Activated T-helper 1 cell treated with anti-CD3 and anti-CD28 coated beads, Interleukin-12 subunit alpha, Interleukin-12 subunit beta, Interleukin-2, Interleukin-4 antibody, amounts not matched to agents 30 ng/mL and 10 ng/mL and 1 ng/mL, durations not matched to agents 14 hours and 24 hours and 36 hours (primary cell): Measurements from ENCODE around the gene GPR15LG. TPM values are rescaled to one million over a fixed set of nuclear protein-coding genes. Genes with fewer than 3 reads are reported as not detected.
"Not testable (repeated sequence)": the region's sequence is repeated elsewhere in the genome, so short reads cannot be mapped to it uniquely, and the experiment has no call there.

Experiments used
- DNase-seq: peaks from one replicate; pipeline ENCODE4 v3.0.0; 2021; ENCODE audit warnings: low spot score
- H3K27ac Mint-ChIP-seq: one replicate; pipeline ENCODE4 v1.8.0; 2021; ENCODE audit warnings: mild to moderate bottlenecking, mixed read lengths
- H3K27me3 Mint-ChIP-seq: one replicate; pipeline ENCODE4 v1.8.0; 2022; ENCODE audit warnings: mild to moderate bottlenecking, moderate library complexity, mixed read lengths; ENCODE audit not compliant: insufficient read depth
- H3K36me3 Mint-ChIP-seq: one replicate; pipeline ENCODE4 v1.8.0; 2021; ENCODE audit warnings: low read depth, mixed read lengths
- H3K4me1 Mint-ChIP-seq: one replicate; pipeline ENCODE4 v1.8.0; 2021; ENCODE audit warnings: low read depth, mixed read lengths
- H3K4me3 Mint-ChIP-seq: one replicate; pipeline ENCODE4 v1.8.0; 2021; ENCODE audit warnings: mild to moderate bottlenecking, moderate library complexity, mixed read lengths
- H3K9me3 Mint-ChIP-seq: one replicate; pipeline ENCODE4 v1.8.0; 2021; ENCODE audit warnings: mixed read lengths
- intact Hi-C: fragments of 100-400 bp; cut with micrococcal nuclease; formaldehyde crosslinking; loops from one replicate; pipeline ENCODE4 v1.15.1; 2024
- total RNA-seq: library from RNA; stranded (reverse); gene quantifications from 2 replicates; pipeline ENCODE4 v1.2.3, GENCODE V29; 2022

The GPR15LG gene
- total RNA-seq, 1 donor from 2014 or later, result not detected

DNA sequence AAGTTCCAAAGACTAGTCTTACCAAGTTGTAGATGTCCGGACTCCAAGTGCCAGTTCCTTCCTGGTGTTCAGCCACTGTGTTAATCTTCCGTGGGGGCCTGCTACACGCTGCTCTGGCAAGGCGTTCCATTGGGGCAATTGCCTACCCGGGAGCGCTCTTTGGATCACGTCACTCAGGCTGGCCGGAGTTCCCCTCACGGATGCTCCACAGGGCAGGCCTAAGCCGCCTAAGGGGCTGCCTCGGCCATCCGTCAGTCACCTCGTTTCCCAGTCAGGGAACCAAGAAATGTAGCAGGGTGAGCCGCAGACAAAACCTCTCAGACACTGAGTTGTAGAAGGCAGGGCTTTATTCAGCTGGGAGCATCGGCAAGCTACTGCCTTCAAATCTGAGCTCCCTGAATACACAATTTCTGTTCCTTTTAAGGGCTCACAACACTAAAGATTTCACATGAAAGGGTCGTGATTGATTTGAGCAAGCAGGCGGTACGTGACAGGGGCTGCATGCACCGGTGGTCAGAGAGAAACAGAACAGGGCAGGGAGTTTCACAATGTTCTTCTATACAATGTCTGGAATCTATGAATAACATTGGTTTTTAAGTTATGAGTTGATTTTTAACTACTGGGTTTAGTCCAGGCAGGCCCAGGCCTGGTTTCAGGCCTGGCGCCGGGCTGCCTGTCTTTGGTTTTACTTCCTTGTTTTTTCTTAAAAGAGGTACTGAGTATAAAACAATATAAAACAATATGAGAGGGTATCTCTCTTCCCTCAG, 1.7 kb upstream of the GPR15LG start:
- H3K36me3 Mint-ChIP-seq, DNase-seq: not testable (repeated sequence)

DNA sequence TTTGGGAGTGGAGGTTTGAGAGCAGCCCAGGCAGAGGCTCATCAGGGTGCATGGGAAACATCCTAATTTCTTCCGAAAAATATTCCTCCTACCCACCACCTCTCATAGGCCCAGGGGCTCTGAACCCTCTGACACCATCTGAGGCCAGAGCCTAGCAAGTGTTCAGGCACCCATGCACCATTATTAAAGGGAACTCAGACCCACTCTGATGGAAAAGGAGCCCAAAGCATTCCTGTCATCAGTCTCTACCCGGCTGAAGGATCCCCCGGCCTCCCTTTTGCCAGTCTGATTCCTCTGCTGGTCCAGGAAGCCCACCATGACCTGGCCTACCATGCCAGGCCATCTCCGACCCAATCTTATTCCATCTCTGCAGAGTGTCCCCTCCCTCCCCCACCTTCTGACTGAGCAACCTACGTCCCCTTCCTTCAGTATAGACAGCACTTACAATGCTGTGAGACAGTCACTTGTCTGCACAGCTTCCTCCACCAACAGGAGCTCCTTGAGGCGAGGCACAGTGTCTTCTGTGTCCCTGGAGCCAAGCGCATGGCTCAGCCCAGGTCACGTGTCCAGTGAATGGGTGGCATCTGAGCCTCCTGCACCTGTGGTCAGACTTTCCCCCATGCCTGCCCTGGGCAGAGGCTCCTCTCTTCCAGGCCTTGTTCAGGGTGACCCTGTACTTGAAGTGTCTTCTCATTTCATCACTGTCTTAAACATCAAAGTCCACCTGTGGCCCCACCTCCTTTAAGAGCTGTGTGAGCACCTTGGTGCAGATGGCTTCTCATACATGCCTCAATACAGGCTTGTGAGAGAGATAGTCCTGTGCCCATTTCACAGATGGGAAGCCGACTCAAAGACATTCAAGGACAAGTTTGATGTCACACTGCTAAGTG, 889 bp upstream of the GPR15LG start:
- no peak overlapping the region for H3K27ac Mint-ChIP-seq
- intact Hi-C loops, result no loop called here
- no peaks in the 10 kb centered on the region for H3K36me3 Mint-ChIP-seq
- H3K9me3 Mint-ChIP-seq, result no peaks in the 10 kb centered on the region
- no peak overlapping the region for H3K4me3 Mint-ChIP-seq
- peaks cover 6% of the 10 kb centered on the region for H3K4me1 Mint-ChIP-seq
- DNase-seq, result no peak
- peaks cover 2% of the 10 kb centered on the region for H3K27me3 Mint-ChIP-seq

More for the DNA sequence above, 1.7 kb upstream of the GPR15LG start:
- H3K27ac Mint-ChIP-seq, H3K27me3 Mint-ChIP-seq, H3K4me1 Mint-ChIP-seq, H3K4me3 Mint-ChIP-seq, H3K9me3 Mint-ChIP-seq, intact Hi-C loops: not testable (repeated sequence)

DNA sequence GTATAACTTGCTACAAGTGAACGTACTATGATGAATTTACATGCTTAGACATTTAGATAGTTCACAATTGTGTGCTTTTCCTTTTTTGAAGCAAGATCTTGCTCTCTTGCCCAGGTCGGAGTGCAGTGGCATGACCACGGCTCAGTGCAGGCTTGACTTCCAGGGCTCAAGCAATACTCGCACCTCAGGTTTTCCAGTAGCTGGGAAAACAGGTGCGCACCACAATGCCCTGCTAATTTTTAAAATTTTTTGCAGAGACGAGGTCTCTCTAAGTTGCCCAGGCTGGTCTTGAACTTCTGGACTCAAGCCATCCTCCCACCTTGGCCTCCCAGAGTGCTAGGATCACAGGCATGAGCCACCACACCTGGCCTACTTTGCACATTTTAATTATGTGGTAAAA, 1.8 kb downstream of the GPR15LG start:
- Mint-ChIP-seq H3K36me3 (no peaks in the 10 kb centered on the region), H3K9me3 (no peaks in the 10 kb centered on the region), H3K4me1 (peaks cover 6% of the 10 kb centered on the region), H3K27me3 (no peaks in the 10 kb centered on the region), H3K27ac (no peak overlapping the region), H3K4me3 (no peak overlapping the region)
- intact Hi-C loops, result no loop called here
- DNase-seq, result no peak

DNA sequence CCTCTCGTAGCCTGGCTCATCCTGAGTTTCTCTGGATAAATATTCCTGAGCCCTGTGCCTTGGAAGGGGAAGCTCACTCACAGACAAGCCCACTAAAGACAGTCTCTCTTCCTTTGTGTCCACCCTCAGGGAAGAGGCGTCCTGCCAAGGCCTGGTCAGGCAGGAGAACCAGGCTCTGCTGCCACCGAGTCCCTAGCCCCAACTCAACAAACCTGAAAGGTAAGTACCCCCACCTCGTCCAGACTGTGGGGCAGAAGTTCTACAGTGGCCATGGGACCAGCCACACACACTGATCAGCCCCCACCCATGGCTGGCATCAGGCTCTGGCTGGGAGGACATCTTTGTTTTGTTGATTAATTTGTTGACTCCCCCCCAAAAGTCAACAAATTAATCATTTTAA, 2.8 kb downstream of the GPR15LG start:
- Mint-ChIP-seq H3K27me3 (no peaks in the 10 kb centered on the region), H3K27ac (peak overlapping the region; percentile 30), H3K9me3 (no peaks in the 10 kb centered on the region), H3K4me1 (peaks cover 6% of the 10 kb centered on the region), H3K4me3 (no peak overlapping the region), H3K36me3 (no peaks in the 10 kb centered on the region)
- intact Hi-C loops, result no loop called here
- DNase-seq, result no peak

DNA sequence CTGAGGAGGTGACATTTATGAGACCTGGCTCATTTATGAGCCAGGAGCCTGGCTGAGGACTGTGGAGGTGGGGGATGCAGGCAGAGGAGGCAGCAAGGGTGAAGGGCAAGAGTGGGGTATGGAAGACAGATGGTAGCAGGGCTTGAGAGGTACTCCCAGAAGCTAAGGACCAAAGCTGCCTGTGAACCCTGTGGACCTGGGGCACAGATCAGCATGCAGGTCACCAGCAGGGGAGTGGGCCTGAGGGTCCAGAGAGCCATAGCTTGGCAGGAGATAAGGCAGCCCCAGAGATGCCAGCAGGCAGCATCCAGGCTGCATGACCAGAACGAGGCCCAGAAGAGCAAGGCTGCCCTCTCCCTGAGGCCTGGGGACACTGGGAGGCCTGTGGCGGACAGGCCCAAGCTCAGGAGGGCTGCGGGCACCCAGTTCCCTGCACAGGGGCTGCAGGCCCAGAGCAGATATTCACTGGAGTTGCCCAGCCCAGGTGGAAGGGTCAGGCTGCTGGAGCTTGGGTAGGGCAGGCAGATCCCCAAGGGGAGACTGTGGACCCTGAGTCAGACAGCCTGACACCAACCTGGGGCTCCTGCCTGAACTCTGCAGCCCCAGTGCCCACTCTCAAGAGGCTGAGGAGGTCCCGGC, 3.4 kb downstream of the GPR15LG start:
- Mint-ChIP-seq H3K27ac (peak overlapping the region; percentile 30), H3K4me1 (peaks cover 6% of the 10 kb centered on the region), H3K4me3 (no peak overlapping the region), H3K27me3 (no peaks in the 10 kb centered on the region), H3K36me3 (no peaks in the 10 kb centered on the region), H3K9me3 (no peaks in the 10 kb centered on the region)
- DNase-seq, result no peak
- intact Hi-C loops, result no loop called here

DNA sequence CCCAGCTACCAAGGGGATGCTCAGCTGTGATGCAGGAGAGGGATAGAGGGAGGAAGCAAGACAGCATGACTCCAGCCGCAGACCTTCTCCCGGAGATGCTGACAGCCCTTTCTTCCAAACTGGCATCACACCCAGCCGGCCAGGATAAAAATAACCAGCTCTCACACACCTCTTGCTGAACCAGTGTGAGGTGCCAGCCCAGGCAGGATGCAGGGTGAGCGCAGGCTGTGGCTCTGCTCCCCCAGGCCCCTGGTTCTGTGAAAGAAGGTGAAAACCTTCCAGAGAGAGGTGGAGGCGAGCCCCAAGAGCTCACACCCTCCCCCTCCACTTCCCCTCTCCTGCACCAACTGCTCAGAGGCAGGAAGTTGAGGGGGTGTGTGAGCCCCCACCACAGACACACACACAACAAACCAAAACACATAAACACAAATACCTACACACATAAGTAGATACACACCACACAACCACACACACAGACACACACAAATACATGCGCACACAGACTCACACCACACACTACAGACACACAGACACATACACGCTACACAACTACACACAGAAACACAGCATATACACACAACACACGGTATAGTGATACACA, 4.0 kb downstream of the GPR15LG start:
- no peaks in the 10 kb centered on the region for H3K36me3 Mint-ChIP-seq
- H3K4me3 Mint-ChIP-seq, result no peak overlapping the region
- intact Hi-C loops, result no loop called here
- H3K27ac Mint-ChIP-seq, result no peak overlapping the region
- H3K4me1 Mint-ChIP-seq, result peaks cover 6% of the 10 kb centered on the region
- H3K27me3 Mint-ChIP-seq, result no peaks in the 10 kb centered on the region
- DNase-seq, result peak; percentile 16
- no peaks in the 10 kb centered on the region for H3K9me3 Mint-ChIP-seq

DNA sequence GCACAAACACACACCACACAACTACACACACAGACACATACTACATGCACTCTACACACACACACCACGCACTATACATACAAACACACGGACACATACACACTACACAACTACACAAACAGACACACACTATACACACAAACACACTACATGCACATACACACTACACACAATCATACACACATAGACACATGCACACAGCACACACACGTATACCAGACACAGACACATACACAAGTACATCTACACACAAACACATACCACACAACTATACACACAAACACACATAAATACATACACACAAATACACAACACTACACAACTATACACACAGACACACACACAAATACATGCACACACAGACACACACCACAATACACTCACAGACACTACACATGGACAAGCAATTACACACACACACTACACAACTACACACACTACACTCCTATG, 4.6 kb downstream of the GPR15LG start:
- Mint-ChIP-seq H3K4me3 (no peak overlapping the region), H3K36me3 (no peaks in the 10 kb centered on the region), H3K27ac (no peak overlapping the region), H3K9me3 (no peaks in the 10 kb centered on the region), H3K27me3 (no peaks in the 10 kb centered on the region), H3K4me1 (peaks cover 6% of the 10 kb centered on the region)
- DNase-seq, result no peak
- intact Hi-C loops, result no loop called here

DNA sequence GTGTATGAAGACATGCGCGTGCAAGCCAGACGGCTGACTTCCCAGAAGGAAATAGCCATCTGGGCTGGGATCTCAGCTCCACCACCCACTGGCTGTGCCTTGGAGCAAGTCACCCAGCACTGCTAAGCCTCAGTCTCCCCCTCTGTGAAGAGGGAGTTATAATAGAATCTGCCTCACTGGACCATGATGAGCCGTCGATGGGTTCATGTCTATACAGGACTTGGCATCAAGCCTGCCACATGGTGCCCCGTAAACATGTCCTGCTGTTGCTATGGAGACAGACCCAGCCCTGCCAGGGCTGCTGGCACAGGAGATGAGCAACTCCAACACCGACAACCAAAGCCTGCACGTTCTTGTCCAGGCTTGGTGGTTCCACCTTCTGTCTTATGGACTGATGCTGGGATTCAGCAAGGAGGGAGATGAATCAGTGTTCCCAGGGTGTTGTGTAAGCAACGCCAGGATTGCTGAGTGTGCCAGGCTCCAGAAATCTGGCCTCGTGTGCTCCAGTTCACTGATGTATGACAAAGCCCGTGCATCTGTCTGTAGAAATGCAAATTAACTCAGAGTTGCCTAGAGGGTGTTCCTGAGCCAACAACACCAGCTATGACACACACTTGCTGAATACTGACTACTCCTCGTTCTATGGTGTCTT, 5.6 kb downstream of the GPR15LG start:
- intact Hi-C loops, result no loop called here
- Mint-ChIP-seq H3K4me3 (no peak overlapping the region), H3K27ac (no peak overlapping the region), H3K4me1 (peaks cover 6% of the 10 kb centered on the region), H3K36me3 (no peaks in the 10 kb centered on the region), H3K9me3 (no peaks in the 10 kb centered on the region), H3K27me3 (no peaks in the 10 kb centered on the region)
- no peak for DNase-seq

DNA sequence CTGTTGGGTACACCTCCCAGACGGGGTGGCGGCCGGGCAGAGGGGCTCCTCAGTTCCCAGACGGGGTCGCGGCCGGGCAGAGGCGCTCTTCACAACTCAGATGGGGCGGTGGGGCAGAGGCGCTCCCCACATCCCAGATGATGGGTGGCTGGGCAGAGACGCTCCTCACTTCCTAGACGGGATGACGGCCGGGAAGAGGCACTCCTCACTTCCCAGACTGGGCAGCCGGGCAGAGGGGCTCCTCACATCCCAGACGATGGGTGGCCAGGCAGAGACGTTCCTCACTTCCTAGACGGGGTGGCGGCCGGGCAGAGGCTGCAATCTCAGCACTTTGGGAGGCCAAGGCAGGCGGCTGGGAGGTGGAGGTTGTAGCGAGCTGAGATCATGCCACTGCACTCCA, 6.8 kb downstream of the GPR15LG start:
- H3K9me3 Mint-ChIP-seq, H3K27me3 Mint-ChIP-seq, H3K27ac Mint-ChIP-seq, intact Hi-C loops, H3K36me3 Mint-ChIP-seq, DNase-seq, H3K4me3 Mint-ChIP-seq: not testable (repeated sequence)
- peaks cover 11% of the 10 kb centered on the region for H3K4me1 Mint-ChIP-seq

DNA sequence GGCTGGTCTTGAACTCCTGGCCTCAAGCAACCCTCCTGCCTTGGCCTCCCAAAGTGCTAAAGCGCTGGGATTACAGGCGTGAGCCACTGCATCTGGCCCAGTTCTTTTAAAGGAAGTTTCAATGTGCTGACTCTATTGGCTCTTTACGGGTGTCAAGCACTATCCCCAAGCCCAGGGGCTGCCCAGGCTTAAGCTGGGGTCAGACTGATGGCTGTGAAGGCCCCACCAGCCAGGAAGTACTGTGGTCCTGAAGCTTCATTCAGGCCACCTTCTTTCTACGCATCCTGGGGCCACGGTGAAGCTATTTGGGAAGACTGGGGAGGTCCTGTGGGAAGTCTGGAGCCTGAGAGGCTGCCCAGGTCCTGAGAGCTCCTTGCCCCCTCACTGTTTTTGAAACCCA, 8.0 kb downstream of the GPR15LG start:
- Mint-ChIP-seq H3K36me3 (no peaks in the 10 kb centered on the region), H3K4me3 (no peak overlapping the region), H3K27ac (no peak overlapping the region), H3K4me1 (peaks cover 9% of the 10 kb centered on the region), H3K27me3 (no peaks in the 10 kb centered on the region), H3K9me3 (no peaks in the 10 kb centered on the region)
- DNase-seq, result no peak
- intact Hi-C loops, result no loop called here

DNA sequence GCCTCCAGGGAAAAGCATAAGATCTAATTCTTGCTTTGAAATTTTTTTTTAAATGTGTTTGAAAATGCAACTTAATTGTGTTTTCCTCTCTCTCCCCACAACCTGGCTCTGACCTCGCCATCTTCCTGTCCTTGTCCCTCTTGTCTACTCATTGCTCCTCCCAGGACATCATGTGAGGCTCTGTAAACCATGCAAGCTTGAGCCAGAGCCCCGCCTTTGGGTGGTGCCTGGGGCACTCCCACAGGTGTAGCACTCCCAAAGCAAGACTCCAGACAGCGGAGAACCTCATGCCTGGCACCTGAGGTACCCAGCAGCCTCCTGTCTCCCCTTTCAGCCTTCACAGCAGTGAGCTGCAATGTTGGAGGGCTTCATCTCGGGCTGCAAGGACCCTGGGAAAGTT, 10.9 kb downstream of the GPR15LG start:
- intact Hi-C loops, result no loop called here
- DNase-seq, result no peak
- H3K27me3 Mint-ChIP-seq, result no peaks in the 10 kb centered on the region
- no peaks in the 10 kb centered on the region for H3K9me3 Mint-ChIP-seq
- H3K36me3 Mint-ChIP-seq, result no peaks in the 10 kb centered on the region
- peaks cover 5% of the 10 kb centered on the region for H3K4me1 Mint-ChIP-seq
- H3K4me3 Mint-ChIP-seq, result no peak overlapping the region
- H3K27ac Mint-ChIP-seq, result no peak overlapping the region

DNA sequence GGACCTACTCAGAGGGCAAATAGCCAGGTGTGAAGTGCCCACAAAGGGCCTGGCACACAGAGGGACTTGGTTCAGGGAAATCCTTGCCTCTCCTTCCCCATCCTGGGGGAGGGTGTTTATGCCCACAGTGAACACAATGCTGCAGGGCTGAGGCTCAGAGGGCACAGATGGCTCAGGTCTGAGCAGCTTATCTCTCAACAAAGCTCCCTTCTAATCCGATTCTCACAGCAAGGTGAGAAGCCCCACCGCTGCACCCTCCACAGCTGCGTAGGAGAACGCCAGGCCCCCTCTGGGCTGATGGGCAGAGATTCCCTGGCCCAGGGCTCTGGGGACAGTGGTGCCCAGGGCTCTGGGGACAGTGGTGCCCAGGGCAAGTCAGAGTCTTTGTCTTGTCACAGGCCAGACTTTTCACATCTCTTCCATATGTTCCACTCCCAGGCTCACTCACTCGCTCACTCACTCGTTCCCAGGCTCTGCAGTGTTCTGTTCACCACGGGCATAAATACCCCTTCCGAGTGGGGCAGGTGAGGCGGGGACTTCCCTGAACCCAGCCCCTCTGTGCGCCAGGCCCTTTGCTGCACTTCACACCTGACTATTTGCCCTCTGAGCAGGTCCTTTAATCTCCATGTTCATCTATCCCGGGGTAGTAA, 12.1 kb downstream of the GPR15LG start:
- Mint-ChIP-seq H3K27me3 (no peaks in the 10 kb centered on the region), H3K9me3 (no peaks in the 10 kb centered on the region), H3K36me3 (no peaks in the 10 kb centered on the region), H3K4me1 (peaks cover 5% of the 10 kb centered on the region), H3K4me3 (no peak overlapping the region), H3K27ac (no peak overlapping the region)
- intact Hi-C loops, result no loop called here
- DNase-seq, result no peak
